ENCODE results near the gene CFAP74.
"Not testable (repeated sequence)": the region's sequence is repeated elsewhere in the genome, so short reads cannot be mapped to it uniquely, and the experiment has no call there.

DNA sequence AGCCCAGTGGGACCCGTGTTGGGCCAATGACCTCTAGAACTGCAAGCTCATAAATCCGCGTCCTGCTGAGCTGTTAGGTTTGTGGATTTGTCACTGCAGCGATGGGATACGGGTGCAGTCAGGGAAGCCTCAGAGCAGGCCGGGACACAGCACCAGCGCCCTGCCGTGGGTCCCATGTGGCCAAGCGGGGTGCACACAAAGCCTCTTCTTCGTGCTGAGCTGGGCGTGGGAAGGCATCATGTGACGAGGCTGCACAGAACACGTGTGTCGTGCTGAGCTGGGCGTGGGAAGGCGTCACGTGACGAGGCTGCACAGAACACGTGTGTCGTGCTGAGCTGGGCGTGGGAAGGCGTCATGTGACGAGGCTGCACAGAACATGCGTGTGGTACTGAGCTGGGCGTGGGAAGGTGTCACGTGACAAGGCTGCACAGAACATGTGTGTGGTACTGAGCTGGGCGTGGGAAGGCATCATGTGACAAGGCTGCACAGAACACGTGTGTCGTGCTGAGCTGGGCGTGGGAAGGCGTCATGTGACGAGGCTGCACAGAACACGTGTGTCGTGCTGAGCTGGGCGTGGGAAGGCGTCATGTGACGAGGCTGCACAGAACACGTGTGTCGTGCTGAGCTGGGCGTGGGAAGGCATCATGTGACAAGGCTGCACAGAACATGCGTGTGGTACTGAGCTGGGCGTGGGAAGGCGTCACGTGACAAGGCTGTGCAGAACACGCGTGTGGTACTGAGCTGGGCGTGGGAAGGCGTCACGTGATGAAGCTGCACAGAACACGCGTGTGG lies 24.7 kb downstream of the CFAP74 start:
- not testable (repeated sequence) for TF ChIP-seq POLR2A (IDR thresholded peaks at IDR 0.05)
- TF ChIP-seq, protein P1, sequence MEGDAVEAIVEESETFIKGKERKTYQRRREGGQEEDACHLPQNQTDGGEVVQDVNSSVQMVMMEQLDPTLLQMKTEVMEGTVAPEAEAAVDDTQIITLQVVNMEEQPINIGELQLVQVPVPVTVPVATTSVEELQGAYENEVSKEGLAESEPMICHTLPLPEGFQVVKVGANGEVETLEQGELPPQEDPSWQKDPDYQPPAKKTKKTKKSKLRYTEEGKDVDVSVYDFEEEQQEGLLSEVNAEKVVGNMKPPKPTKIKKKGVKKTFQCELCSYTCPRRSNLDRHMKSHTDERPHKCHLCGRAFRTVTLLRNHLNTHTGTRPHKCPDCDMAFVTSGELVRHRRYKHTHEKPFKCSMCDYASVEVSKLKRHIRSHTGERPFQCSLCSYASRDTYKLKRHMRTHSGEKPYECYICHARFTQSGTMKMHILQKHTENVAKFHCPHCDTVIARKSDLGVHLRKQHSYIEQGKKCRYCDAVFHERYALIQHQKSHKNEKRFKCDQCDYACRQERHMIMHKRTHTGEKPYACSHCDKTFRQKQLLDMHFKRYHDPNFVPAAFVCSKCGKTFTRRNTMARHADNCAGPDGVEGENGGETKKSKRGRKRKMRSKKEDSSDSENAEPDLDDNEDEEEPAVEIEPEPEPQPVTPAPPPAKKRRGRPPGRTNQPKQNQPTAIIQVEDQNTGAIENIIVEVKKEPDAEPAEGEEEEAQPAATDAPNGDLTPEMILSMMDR (IDR thresholded peaks at IDR 0.05): not testable (repeated sequence)

Measured in heart left ventricle (tissue), 13 donors.